VCaP (cell line): ENCODE results near the gene GNA12.

Experiments
- H3K27ac ChIP-seq: fragments of 450-650 bp; 2 replicates; pipeline ENCODE4 v1.5.1; 2017
- TF ChIP-seq, protein P1 (sequence below): fragments of 450-650 bp; conservative IDR thresholded peaks from 2 replicates; pipeline ENCODE4 v1.5.1; 2017; ENCODE audit warnings: mild to moderate bottlenecking, moderate library complexity

GNA12 gene

DNA sequence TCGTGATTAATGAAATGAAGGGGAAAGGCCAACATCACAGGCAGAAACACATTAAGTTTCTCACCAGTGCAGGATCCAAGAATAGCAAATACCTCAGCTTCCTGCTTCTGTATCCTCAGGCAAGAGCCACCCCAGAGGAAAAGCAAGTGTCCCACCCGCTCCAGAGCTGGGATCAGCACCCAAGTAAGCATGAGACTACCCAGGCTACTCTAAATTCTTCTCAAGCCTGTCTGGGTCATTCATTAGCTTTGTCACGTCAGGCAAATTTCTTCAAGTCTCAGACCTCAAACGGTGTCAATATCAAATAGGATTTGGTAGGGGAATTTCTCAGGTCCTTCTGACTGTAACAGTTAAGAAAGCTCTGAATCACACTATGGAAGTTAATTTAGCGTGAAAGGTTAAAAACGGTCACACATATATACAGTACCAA is 59.0 kb downstream of the GNA12 start:
- TF ChIP-seq, protein P1, sequence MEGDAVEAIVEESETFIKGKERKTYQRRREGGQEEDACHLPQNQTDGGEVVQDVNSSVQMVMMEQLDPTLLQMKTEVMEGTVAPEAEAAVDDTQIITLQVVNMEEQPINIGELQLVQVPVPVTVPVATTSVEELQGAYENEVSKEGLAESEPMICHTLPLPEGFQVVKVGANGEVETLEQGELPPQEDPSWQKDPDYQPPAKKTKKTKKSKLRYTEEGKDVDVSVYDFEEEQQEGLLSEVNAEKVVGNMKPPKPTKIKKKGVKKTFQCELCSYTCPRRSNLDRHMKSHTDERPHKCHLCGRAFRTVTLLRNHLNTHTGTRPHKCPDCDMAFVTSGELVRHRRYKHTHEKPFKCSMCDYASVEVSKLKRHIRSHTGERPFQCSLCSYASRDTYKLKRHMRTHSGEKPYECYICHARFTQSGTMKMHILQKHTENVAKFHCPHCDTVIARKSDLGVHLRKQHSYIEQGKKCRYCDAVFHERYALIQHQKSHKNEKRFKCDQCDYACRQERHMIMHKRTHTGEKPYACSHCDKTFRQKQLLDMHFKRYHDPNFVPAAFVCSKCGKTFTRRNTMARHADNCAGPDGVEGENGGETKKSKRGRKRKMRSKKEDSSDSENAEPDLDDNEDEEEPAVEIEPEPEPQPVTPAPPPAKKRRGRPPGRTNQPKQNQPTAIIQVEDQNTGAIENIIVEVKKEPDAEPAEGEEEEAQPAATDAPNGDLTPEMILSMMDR, result no peak
- H3K27ac ChIP-seq, result no peak overlapping the region

DNA sequence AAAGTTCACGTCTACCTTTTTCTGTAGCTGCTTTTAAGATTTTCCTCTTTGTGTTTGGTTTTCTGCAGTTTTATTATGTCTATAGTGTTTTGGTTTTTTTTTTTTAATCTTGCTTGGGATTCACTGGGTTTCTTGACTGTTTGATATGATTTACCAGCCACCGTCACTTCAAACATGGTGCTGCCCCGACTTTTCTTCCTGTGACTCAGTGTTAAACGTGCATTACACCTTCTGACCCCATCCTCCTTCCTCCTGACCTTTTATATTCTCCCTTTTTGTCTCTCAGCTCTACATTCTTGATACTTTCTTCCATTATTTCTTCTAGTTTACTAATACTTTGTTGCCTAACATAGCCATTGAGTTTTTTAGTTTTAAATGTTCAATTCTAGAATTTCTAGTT is 61.5 kb downstream of the GNA12 start:
- TF ChIP-seq, protein P1, result no peak
- H3K27ac ChIP-seq, result no peak overlapping the region

DNA sequence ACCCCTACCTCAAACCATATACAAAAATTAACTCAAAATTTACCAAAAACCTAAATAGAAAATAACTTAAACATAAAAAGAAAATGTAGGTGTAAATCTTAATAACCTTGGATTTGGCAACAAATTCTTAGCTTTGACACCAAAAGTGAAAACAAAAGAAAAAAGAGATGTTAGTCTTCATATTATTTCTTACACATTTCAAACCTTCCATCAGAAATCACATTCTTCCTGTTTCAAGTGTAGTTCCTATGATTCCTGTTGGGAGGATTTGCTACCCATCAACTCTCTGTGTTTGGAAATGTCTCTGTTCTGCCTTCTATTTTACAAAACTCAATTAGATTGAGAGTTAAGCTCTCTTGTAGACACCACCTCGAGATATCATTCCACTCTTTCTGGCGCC is 62.0 kb downstream of the GNA12 start:
- TF ChIP-seq, protein P1, result no peak
- H3K27ac ChIP-seq, result no peak overlapping the region

DNA sequence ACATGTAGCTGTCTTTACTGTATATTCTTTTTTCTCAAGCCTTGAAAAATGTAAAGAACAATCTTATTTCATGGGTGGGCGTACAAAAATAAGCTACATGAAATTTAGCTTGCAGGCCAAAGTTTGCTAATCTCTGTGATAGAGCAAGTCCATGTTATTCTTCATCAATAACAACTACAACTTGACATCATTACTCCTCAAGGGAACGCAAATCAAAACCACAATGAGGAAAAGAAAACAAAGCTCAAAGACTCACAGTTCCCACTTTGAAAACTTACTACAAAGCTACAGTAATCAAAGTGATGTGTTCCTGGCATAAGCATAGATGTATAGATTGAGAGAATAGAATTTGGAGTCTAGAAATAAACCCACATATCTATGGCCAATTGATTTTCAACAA is 62.5 kb downstream of the GNA12 start:
- TF ChIP-seq, protein P1, result no peak
- no peak overlapping the region for H3K27ac ChIP-seq

DNA sequence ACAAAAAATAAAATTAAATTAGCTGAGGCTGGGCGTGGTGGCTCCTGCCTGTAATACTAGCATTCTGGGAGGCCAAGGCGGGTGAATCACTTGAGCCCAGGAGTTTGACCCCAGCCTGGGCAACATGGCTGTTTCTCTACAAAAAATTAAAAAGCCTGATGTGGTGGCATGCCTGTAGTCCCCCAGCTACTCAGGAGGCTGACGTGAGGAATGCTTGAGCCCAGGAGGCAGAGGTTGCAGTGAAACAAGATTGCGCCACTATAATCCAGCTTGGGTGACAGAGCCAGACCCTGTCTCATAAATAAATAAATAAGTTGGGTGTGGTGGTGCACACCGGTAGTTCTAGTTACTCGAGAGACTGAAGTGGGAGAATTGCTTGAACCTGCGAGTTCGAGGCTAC is 65.1 kb downstream of the GNA12 start:
- TF ChIP-seq, protein P1, result no peak
- no peak overlapping the region for H3K27ac ChIP-seq

DNA sequence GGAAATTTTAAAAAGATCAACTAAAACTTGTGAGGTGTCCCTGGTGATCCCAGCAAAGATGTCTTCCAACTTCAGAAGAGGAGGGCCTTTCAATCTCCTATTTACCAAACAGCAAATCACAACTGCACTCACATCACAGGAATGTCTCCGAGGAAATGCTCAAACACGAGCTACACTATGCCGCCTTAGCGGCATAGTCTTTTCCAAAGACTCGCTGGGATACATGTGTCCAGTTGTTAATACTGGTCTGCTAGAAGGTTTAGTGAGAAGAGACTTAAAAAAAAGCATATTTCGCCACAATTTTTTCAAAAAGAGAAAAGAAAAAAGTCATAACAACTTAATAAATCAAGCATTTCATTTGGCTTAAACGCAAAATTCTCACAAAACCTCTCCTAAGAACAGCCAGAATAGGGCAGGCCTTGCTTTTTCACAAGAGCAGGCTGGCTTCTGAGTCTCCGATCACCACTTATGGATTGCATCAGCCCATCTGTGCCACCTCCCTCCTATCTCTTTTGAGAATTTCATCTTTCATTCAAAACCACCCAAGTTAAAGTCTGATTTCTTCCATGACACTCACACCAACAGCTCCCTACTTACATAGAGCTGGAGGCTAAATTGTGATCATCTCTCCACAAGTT is 66.1 kb downstream of the GNA12 start:
- TF ChIP-seq, protein P1, result no peak
- no peak overlapping the region for H3K27ac ChIP-seq

DNA sequence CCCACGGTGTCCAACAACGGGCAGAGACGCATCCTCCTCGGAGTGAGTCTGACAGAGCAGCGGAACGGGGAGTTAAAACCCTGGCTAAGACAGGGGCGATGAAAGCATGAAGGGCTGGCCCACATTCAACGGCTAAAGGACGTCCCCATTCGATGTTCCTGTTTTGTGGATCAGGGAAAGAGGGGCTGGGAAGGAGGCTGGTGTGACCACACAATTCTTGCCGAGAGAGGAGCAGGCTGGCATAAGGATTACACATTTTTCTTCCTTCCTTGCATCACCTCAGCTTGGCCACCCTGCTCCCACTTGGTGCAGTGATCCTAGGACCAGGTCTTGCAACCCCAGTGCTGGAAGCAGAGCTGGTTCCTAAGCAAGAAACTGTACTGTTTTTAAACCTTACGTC is 67.7 kb downstream of the GNA12 start:
- H3K27ac ChIP-seq, result peak overlapping the region; percentile 72; the same call in 1 of the 2 replicates
- TF ChIP-seq, protein P1, result no peak
